Epidermal melanocyte (primary cell): ENCODE data around the gene SEMA6B.
A peak's percentile ranks its signal among the peaks of the same experiment; 100 is the strongest.
"Not testable (repeated sequence)": the region's sequence is repeated elsewhere in the genome, so short reads cannot be mapped to it uniquely, and the experiment has no call there.

Experiments used
- DNase-seq: peaks from one replicate; pipeline ENCODE4 v3.0.0; 2011; ENCODE audit warnings: low spot score; ENCODE audit not compliant: insufficient read length

Gene SEMA6B

DNA sequence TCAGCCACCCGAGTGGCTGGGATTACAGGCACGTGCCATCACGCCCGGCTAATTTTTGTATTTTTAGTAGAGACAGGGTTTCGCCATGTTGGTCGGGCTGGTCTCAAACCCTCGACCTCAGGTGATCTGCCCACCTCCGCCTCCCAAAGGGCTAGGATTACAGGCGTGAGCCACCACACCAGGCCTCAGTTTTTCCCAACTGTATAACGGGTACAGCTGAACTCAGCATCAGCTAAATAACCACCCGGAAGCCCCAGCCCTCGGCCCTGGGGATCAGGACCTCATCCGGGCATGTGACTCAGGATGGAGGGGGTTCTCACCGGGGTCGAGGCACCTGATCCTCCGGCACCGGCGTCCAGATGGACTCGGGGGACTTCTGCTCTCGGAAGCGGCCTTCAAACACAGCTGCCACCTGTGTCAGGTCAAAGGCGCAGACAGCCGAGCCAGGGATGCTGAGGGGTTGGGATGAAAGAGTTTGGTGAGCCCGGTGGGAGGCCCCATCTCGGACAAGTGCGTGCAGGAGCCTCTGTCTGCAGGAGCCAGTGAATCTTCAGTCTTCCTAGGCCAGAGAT, 8.9 kb downstream of the SEMA6B start:
- DNase-seq: peak; percentile 12

DNA sequence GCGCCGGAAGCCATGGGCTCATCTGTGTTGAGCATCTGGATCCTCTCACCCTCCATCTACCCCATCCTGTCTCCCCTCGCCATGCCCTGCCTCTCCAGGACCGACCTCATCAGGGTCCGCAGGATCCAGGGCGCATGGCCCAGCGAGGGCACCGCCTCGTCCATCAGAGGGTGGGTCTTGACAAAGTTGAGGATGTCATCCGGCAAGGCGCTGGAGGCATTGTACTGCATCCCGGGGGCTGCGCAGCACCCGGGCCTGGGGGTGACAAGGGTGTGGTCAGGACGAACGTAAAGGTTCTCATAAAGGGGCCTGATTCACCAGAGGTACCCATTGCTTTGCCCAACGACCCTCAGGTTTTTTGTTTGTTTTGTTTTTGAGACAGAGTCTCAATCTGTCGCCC, 9.5 kb downstream of the SEMA6B start:
- no peak for DNase-seq

DNA sequence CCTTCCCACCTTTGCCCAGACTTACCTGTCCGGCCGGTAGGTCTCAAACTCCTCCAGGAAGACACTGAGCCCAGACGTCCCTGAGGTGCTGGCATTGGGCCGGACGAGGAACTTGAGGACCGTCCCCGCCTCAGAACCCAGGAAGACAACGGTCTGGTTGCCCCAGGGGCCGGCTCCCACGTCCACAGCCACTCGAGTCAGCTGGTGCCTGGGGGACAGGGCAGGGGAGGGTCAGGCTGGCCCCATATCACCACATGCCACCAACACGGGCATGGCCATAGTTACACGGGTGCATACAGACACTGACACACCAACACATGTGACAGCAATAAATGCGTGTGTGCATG, 11.3 kb downstream of the SEMA6B start:
- no peak for DNase-seq

DNA sequence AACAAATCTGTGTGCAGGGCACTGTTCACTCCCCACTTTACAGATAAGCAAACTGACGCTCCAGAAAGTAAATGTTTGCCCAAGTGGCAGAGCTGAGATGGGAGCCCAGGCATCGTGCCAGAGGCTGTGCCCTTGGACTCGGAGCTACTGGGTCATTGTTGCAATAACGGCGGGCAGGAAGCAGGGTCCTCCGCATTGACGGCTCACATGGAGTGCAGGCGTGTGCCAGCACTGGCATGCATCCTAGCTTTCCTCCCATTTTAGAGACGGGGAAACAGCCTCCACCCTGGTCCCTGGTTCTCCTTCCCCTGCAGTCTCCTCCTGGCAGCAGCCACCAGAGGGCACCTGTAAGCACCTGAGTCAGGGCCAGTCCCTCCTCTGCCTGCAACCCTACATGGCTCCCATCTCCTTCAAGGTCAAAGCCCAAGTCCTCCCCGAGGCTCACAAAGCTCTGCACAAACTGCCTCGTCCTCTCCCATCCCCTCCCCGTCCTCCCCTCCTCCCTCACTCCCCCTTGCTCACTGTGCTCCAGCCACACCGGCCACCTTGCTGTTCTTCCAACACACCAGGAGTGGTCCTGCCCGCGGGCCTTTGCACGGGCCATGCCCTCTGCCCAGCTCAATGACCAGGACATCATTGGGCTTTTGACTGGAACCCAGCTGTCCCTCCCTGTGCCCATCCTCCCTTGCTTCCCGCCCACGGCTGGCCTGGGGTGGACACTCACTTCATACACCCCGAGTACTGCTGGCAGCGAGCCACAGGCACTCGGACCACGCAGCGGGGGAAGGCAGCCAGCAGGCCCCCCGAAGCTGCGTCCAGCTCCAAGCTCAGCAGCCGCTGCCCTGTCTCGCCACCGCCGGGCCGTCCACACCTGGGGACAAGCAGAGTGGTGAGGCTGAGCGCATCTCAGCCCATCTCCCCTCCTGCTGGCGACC, 11.9 kb downstream of the SEMA6B start:
- no peak for DNase-seq

DNA sequence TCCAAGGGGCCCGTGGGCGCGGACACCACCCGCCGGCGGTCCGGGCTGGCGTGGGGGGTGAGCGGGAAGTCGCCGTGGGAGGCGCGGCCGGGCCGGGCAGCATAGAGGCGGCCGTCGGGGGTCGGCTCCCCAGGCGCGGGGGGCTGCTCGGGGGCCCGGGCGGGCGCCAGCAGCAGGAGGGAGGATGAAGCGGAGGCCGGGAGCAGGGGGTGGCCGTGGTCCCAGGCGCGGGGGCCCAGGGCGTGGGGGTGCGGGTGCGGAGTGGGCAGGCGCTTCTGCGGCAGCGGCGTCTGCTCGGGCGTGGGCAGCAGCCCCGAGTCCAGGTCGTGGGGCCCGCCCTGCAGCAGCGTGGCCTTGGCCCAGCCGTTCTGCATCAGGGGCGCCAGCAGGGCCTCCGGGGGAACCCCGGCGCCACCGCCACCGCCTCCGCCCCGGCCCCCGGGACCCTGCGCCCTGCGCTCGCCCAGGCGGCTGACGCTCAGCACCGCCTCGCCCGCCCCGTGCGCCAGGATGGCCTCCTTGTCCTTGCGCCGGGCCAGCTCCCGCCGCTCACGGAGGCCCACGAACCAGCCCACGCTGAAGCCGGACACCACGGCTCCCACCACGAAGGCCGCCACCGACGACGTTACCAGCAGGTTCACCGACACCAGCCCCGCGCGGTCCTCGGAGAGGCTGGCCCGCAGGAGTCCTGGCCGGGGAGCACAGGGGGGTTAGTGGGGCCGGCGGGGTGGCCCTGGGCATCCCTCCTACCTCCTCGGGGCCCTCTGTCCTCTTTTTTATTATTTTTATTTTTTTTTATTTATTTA, 15.4 kb downstream of the SEMA6B start:
- no peak for DNase-seq

DNA sequence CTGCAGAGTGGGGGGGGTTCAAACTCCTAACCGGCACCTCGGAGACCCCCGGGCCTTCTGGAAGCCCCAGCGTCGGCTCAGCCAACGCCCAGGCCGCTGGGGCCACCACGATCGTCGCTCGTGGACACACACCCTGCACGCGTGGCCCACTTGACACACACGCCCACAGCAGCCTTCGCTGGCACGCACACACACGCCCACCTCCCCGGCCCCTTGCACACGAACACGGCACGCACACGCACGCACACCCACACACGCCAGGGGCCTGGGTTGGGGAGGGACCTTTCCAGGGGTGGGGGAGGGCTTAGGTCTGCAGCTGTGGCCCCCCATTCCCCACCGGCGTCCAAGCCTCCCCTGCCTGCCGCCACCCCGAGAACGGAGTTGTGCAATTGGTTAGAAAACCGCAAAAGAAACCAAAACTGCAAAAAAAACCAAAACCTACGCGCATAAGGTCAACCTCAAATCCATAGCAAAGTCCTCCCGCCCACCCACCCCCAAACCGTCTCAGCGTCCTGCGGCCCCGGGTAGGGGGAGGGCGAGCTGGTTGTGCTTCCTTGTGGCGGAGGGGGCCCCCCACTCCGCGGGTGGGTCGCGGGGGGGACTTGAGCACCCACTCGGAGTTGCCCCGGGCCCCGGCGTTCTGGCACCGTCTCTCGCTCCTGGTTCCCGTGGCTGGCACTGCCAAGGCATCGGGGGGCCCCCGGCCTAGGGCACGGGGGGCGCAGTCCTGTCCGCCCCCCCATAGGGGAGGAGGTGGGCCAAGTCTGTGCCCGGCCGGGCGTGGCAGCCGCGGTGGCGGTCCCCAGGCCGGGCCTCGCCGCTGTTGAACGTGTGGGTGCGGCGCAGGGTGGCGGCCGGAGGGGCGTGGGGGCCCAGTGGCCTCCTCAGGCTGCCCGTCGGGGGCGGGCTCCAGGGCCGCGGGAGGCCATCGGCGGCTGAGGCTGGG, 16.3 kb downstream of the SEMA6B start:
- DNase-seq: no peak

DNA sequence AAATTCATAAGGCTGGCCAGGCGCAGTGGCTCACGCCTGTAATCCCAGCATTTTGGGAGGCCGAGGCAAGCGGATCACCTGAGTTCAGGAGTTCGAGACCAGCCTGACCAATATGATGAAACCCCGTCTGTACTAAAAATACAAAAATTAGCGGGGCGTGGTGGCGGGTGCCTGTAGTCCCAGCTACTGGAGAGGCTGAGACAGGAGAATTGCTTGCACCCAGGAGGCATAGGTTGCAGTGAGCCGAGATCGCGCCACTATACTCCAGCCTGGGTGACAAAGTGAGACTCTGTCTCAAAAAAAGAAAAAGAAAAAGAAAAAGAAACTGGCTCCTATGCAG, 17.7 kb downstream of the SEMA6B start:
- not testable (repeated sequence) for DNase-seq

DNA sequence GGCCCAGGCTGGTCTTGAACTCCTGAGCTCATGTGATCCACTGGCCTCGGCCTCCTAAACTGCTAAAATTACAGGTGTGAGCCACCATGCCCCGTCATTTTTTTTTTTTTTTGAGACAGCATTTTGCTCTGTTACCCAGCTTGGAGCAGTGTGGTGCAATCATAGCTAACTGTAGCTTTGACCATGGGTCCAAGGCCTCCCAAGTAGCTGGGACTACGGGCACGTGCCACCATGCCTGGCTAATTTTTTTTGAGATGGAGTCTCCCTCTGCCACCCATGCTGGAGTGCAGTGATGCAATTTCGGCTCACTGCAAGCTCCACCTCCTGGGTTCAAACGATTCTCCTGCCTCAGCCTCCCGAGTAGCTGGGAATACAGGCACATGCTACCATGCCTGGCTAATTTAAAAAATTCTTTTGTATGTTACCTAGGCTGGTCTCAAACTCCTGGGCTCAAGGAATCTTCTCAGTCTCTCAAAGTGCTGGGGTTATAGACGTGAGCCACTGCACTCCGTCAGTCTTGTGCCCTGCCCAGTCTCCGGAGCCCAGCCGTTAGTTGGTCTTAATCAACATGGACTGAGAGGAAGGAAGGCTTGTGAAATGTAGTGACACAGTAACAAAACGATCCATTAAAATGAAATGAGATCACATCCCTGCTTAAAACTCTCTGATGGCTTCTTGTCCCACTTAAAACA, 18.2 kb downstream of the SEMA6B start:
- DNase-seq: no peak

DNA sequence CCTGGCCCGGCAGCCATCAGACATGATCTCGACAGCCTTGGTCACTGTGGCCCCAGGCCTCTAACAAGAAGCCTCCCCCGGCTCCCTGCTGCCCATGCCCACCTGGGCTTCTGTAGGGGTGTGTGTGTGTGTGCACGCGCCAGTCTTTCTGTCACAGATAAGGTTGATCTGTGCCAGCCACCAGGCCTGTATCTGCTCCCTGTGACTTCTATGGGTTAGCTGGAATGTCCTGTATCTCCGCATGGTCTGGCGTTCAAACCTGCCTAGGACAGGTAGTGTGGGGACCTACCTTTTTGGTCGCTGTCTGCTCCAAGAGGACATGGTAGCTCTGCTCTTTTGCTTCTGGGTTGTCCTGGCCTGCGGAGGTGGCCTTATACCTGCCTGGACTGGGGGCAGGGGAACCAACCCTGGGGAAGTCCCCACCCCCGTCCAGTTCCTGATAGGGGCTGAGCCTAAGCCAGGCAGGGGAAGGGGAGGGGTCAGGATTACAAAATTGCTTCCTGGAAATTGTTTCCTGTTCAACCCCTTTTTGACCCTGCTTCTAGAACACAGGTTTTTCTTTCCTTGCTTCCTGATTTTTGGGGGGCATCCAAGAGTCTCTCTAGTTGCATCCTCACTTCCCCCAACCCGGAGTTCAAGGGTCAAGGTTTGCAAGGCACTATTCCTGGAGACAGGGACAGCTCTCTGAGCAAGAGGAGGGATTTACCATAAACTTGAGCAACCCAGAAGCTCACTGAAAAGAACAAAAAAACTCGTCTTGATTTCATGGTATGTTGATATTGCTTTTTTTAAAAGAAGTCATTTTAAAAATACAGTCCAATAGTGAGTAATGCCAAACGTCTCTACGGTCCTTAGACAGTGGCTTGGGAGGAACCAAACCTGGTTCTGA, 19.5 kb downstream of the SEMA6B start, which contains the start of gene LRG1:
Gene LRG1 (minus strand): TSS at position 344 of the 889 bp plus-strand sequence. CDS start 23 bp downstream, at position 321.
- no peak for DNase-seq

DNA sequence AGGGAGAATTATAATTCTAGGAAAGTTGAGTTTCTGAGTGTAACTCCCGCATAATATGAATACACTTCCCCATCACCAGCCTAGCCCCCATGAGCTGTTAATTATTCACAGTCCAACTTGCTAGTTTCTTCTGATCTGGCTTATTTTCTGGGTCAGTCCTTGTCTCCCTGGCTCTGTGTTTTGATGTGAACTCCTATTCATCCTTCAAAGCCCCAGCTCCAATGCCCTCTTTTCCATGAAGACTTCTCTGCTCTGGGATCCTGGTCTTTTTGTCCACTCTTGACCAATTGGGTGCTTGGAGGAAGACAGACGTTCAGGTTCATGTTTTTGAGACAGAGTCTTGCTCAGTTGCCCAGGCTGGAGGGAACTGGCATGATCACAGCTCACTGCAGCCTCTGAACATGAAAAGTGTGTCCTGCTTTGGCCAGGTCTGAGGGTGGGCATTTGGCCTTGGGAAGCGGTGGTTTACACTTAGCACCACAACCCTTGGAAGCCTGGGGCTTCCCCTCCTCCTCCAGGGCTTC, 20.3 kb downstream of the SEMA6B start:
- no peak for DNase-seq

DNA sequence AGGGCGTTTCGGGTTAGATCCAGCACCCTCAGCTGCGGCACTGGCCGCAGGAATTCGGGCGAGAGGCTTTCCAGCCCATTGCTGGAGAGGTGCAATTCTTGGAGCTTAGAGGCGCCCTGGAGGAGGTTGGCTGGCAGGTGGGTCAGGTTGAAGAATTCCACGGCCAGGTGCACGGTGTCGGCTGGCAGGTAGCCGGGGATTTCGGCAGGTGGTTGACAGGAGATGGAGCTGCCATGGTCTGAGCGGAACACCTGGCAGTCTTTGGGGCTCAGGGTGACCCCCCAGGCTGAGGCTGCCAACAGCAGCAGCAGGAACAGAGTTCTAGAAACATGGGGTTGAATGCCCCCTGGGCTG, 20.9 kb downstream of the SEMA6B start:
- DNase-seq: no peak

DNA sequence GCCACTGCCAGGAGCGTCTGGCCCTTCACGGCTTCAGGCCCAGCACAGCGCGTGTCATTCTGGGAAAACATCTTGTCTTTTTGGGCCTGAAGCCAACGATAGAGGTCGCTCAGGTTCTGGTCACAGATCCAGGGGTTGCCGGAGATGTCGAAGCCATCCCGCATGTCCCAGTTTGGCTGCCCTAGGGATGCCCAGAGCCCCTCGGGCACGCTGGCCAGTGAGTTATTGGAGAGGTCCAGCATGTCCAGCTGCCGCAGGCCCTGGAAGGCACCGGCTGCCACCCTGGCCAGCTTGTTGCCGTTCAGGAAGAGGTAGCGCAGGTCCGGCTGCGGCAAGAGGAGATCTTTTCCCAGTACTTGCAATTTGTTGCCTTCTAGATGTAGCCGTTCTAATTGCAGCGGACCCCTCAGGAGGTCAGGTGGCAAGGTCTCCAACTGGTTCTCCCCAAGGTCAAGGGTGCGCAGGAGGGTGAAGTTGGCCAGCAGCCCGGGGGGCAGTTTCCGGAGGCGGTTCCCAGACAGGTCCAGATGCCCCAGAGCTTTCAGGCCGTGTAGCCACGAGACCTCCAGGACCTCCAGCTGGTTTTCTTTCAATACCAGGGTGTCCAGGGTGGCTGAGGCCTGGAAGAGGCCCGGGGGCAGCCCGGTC, 21.4 kb downstream of the SEMA6B start:
- no peak for DNase-seq

DNA sequence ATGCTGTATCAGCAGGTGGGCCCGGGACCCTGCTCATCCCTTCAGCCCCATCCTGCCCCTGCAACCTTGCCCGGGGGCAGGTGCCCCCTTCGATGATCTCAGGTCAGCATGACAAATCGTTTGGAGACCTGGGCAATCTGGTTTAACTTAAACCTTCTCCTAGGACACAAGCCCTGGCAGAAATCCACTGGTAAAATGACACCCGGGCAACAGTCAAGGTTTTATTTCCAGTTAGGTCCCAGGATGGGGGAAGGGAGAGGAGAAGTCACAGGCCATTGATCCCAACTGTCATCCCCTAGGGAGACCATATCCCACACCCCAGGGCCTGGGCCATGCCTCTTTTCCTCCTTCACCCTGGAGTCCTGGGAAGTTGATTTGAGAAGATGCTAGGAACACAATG, 22.7 kb downstream of the SEMA6B start:
- DNase-seq: no peak

DNA sequence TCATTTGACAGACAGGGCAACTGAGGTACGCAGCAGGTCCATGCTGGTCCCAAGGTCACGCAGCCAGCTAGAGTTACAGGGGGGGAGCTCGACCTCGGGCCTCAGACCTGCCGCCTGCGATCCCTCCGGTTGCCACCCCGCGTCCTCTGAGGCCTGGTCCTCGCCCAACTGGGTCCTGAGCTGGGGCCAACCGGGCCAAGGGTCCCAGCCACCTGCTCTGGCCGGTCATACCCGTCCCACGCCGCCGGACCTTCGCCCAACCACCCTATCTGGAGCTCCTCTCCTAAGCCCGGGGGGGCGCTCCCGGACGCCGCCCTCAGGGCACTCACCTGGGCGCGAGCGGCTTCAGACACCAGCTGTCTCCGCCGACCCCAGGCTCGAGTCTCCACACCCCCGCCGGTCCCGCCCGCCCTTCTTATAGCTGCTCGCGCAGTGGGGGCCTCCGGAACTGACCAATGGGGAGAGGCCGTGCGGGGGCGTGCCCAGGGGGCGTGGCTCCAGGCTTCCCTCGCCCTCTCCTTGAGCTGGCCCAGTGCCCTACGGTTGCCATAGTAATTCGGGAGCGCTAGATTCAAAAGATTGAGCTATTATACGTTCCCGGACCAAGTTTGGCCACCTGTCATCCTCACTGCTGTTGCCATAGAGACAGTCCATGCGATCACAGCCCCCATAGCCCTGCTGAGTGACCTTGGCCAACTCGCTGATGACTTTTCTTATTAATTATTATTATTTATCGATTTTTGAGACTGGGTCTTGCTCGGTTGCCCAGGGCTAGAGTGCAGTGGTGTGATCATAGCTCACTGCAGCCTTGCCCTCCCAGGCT, 24.4 kb downstream of the SEMA6B start, which contains the start of gene PLIN5:
Gene PLIN5 (minus strand): TSS at position 389 of the 823 bp plus-strand sequence. CDS start 1,150 bp downstream, outside the sequence.
- no peak for DNase-seq

DNA sequence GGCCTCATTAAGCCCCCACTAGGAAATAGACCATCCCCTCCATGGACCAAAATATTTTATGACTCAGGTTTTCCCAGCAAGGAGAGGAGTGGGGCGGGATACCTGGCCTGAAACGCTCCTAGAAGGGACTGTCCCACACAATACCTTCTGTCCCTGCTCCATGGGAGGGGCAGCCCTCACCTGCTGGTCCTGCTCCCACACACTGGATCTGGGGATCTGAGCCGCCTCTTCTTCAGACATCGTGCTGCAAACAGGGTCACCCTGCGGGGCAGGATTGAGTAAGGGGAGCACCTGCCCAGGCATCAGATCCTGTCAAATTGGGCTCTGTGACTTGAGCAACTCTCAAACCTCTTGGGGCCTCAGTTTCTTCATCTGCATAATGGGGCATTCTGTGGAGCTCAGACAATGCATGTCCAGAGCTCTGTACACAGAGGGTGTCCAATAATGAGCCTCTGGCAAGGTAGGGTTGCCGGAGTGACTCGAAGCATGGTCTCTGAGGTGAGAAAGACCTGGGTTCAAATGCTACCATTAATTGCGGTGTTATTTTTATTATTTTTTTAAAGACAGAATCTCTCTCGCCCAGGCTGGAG, 25.6 kb downstream of the SEMA6B start:
- DNase-seq: no peak

DNA sequence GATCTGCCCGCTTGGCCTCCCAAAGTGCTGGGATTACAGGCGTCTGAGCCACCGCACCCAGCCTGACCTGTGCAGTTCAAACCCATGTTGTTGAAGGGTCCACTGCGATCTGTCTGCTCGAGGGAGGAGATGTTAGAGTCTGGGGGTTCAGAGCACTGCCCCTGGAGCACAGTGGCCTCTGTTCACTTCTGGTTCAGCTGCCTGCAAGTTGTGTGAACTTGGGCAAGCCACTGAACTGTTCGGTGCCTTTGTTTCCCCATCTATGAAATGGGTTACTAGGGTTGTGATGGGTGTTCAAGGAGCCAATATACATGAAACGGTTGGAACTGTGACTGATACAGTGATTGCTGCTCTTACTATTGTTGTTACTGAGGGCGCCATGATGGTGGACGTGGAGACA, 26.1 kb downstream of the SEMA6B start:
- no peak for DNase-seq

DNA sequence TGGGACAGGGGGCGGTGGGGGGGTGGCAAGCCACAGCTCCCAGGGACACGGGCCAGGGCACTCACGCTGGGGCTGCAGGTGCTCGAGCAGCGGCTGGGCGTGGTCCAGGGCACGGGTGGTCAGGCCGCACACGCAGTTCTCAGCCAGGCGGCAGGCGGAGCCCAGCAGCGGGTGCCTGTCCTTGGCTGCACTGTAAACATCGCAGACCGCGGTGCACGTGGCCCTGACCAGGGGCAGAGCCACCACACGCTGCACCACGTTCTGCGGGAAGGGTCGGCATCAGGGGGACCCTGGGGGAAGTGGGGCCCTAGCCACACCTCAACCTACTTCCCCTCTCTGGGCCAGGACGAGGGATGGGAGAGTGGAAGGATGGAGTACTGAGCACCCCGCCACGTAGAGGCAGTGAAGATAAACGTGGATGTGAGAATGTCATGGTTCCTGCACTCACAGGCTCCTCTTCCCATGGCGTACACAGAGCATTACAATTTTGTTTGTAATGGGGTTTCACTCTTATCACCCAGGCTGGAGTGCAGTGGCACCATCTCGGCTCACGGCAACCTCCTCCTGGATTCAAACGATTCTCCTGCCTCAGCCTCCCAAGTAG, 27.8 kb downstream of the SEMA6B start:
- DNase-seq: no peak
